CD14-positive monocyte (primary cell): ENCODE data around the gene NKX1-2. TPM values are rescaled to one million over a fixed set of nuclear protein-coding genes. Genes with fewer than 3 reads are reported as not detected.
A peak's percentile ranks its signal among the peaks of the same experiment; 100 is the strongest.

Experiments used
- DNase-seq, 3 donors: peaks; one replicate each; pipeline ENCODE4 v3.0.0-alpha.2; 2011 to 2022
- H2AFZ ChIP-seq: 2 replicates; pipeline ENCODE4 v1.6.0; 2012; ENCODE audit warnings: mild to moderate bottlenecking, low read depth, low read length, inconsistent platforms; ENCODE audit not compliant: insufficient read depth, poor library complexity, severe bottlenecking
- H3K27ac ChIP-seq, 2 donors: 1 replicate in 1 of 2; 2 replicates in 1 of 2; pipeline ENCODE4 v1.5.1; 2012 to 2013; ENCODE audit warnings: low read length in 2 of 2, control low read depth in 1 of 2, inconsistent platforms in 1 of 2, low read depth in 1 of 2, mild to moderate bottlenecking in 1 of 2
- H3K27me3 ChIP-seq, 2 donors: one replicate each; pipeline versions ENCODE4 v1.6.0 to v1.6.1; 2011 to 2013; ENCODE audit warnings: low read length in 2 of 2; ENCODE audit not compliant: control insufficient read depth in 2 of 2, insufficient read depth in 2 of 2
- H3K36me3 ChIP-seq, 2 donors: replicated peaks in 1 of 2; 1 replicate in 1 of 2; 2 replicates in 1 of 2; pipeline versions ENCODE4 v1.5.1 to v1.6.1; 2012 to 2013; ENCODE audit warnings: low read length in 2 of 2, control low read depth in 1 of 2, inconsistent platforms in 1 of 2, mild to moderate bottlenecking in 1 of 2; ENCODE audit not compliant: insufficient read depth in 2 of 2, control insufficient read depth in 1 of 2
- H3K4me1 ChIP-seq, 2 donors: 1 replicate in 1 of 2; 2 replicates in 1 of 2; pipeline versions ENCODE4 v1.5.1 to v1.6.1; 2012 to 2013; ENCODE audit warnings: low read length in 2 of 2, control low read depth in 1 of 2, inconsistent platforms in 1 of 2, mild to moderate bottlenecking in 1 of 2, moderate library complexity in 1 of 2; ENCODE audit not compliant: insufficient read depth in 2 of 2, control insufficient read depth in 1 of 2
- H3K4me2 ChIP-seq: replicated peaks from 2 replicates; pipeline ENCODE3; 2012; ENCODE audit warnings: low read length, moderate library complexity, mild to moderate bottlenecking; ENCODE audit not compliant: poor library complexity, severe bottlenecking; ENCODE audit errors: extremely low read depth
- H3K4me3 ChIP-seq, 3 experiments: fragments of 200-600 bp in 1 of 3; sonication (generic) in 1 of 3; replicated peaks in 1 of 3; 1 replicate in 2 of 3; 2 replicates in 1 of 3; pipeline ENCODE4 v1.5.1; 2011 to 2013; ENCODE audit warnings: low read length in 3 of 3, mild to moderate bottlenecking in 3 of 3, control low read depth in 2 of 3, low read depth in 2 of 3, inconsistent platforms in 1 of 3, moderate library complexity in 1 of 3
- H3K79me2 ChIP-seq: 2 replicates; pipeline ENCODE4 v1.6.0; 2012; ENCODE audit warnings: mild to moderate bottlenecking, control low read depth, inconsistent platforms, low read length, moderate library complexity; ENCODE audit not compliant: insufficient read depth
- H3K9ac ChIP-seq: 2 replicates; pipeline ENCODE4 v1.6.0; 2017; ENCODE audit warnings: low read length, mild to moderate bottlenecking; ENCODE audit not compliant: insufficient read depth, poor library complexity, severe bottlenecking
- H3K9me3 ChIP-seq, 2 donors: replicated peaks in 1 of 2; 1 replicate in 1 of 2; 2 replicates in 1 of 2; pipeline versions ENCODE4 v1.5.1 to v1.6.1; 2012 to 2013; ENCODE audit warnings: low read length in 2 of 2, control low read depth in 1 of 2; ENCODE audit not compliant: control insufficient read depth in 1 of 2, insufficient read depth in 1 of 2
- H4K20me1 ChIP-seq: 2 replicates; pipeline ENCODE4 v1.6.0; 2012; ENCODE audit warnings: mild to moderate bottlenecking, low read length, control low read depth, moderate library complexity; ENCODE audit not compliant: insufficient read depth
- H3K27ac Mint-ChIP-seq, 7 donors: one replicate each; pipeline ENCODE4 v1.8.0; 2020; ENCODE audit warnings: mild to moderate bottlenecking in 7 of 7, mixed read lengths in 7 of 7, moderate library complexity in 6 of 7, inconsistent platforms in 2 of 7
- H3K27me3 Mint-ChIP-seq, 3 donors: one replicate each; pipeline ENCODE4 v1.8.0; 2021 to 2022; ENCODE audit warnings: low read depth in 3 of 3, mild to moderate bottlenecking in 3 of 3, mixed read lengths in 3 of 3, moderate library complexity in 3 of 3, inconsistent platforms in 1 of 3
- H3K36me3 Mint-ChIP-seq, 2 donors: one replicate each; pipeline ENCODE4 v1.8.0; 2020; ENCODE audit warnings: mixed read lengths in 2 of 2, inconsistent platforms in 1 of 2, mild to moderate bottlenecking in 1 of 2
- H3K4me1 Mint-ChIP-seq: one replicate; pipeline ENCODE4 v1.8.0; 2020; ENCODE audit warnings: mild to moderate bottlenecking, mixed read lengths
- H3K4me3 Mint-ChIP-seq, 2 donors: one replicate each; pipeline ENCODE4 v1.8.0; 2020; ENCODE audit warnings: mild to moderate bottlenecking in 2 of 2, mixed read lengths in 2 of 2, moderate library complexity in 1 of 2
- H3K9me3 Mint-ChIP-seq, 7 donors: one replicate each; pipeline ENCODE4 v1.8.0; 2020 to 2022; ENCODE audit warnings: mixed read lengths in 7 of 7, mild to moderate bottlenecking in 6 of 7, moderate library complexity in 6 of 7, inconsistent platforms in 2 of 7
- CTCF ChIP-seq: fragments of 200-600 bp; IDR thresholded peaks from one replicate; pipeline ENCODE4 v1.8.0; 2022; ENCODE audit warnings: antibody characterized with exemption, mild to moderate bottlenecking
- WGBS: methylation state at CpG from one replicate; pipeline ENCODE4 v1.1.5; 2013; ENCODE audit warnings: missing lambda C conversion rate; ENCODE audit not compliant: insufficient coverage; 5-methylcytosine and 5-hydroxymethylcytosine counted together
- intact Hi-C, 2 donors: fragments of 100-400 bp; cut with micrococcal nuclease; formaldehyde crosslinking; loops; one replicate each; pipeline versions ENCODE4 v1.15.0 to v1.15.1; 2023
- polyA plus RNA-seq, 3 donors: library from polyadenylated mRNA; depleted of rRNA in 1 of 3; unstranded in 2 of 3; stranded (reverse) in 1 of 3; fragments of 300-500 nt in 2 of 3; fragments of >200 nt in 1 of 3; fragmentation: Illumina TruSeq in 2 of 3; gene quantifications; 1 replicate in 2 of 3; 2 replicates in 1 of 3; pipeline ENCODE4 v1.2.3, GENCODE V29; 2012 to 2021

The NKX1-2 gene
- polyA plus RNA-seq, 3 donors = not detected

GRCh38 chr10:124419635-124420034 is 30.2 kb downstream of the NKX1-2 start:
- WGBS = 81% methylated on average over 9 of the region's 10 CpGs
- Histone ChIP-seq H3K4me2 (peak overlapping the region; percentile 82), H3K36me3 (no peaks in the 10 kb centered on the region), H2AFZ (peak overlapping the region; percentile 90), H3K27ac (no peak overlapping the region), H3K9me3 (no peaks in the 10 kb centered on the region), H4K20me1 (peaks cover 23% of the 10 kb centered on the region), H3K9ac (no peak overlapping the region), H3K4me3 (no peak overlapping the region), H3K4me1 (peaks cover 13 to 30% of the 10 kb centered on the region in 2 donors), H3K27me3 (peaks cover 9 to 33% of the 10 kb centered on the region in 2 donors), H3K79me2 (peaks cover 35% of the 10 kb centered on the region)
- no peak for TF ChIP-seq CTCF
- H3K27me3 Mint-ChIP-seq = peaks cover 31 to 48% (median 39%) of the 10 kb centered on the region in 3 donors
- peaks cover 0 to 2% (median 0%) of the 10 kb centered on the region in 7 donors for H3K9me3 Mint-ChIP-seq
- H3K4me3 Mint-ChIP-seq = peak overlapping the region; percentile 76 to 86
- no peak overlapping the region for H3K27ac Mint-ChIP-seq
- peaks cover 0 to 2% of the 10 kb centered on the region in 2 donors for H3K36me3 Mint-ChIP-seq
- peaks cover 17% of the 10 kb centered on the region for H3K4me1 Mint-ChIP-seq
- no peak for DNase-seq
- intact Hi-C loops = no loop called here

- Histone ChIP-seq H3K4me1 (peaks cover 14 to 35% of the 10 kb centered on the region in 2 donors), H3K9me3 (no peaks in the 10 kb centered on the region), H3K9ac (peak within 1 kb of the TSS; percentile 82), H3K4me2 (peak within 1 kb of the TSS; percentile 82), H3K79me2 (peaks cover 35% of the 10 kb centered on the region), H3K27me3 (peaks cover 9 to 29% of the 10 kb centered on the region in 2 donors), H3K4me3 (peak within 1 kb of the TSS; percentile 59 to 82 (median 60)), H3K27ac (peak within 1 kb of the TSS; percentile 6 to 76), H2AFZ (peak within 1 kb of the TSS; percentile 90), H4K20me1 (peaks cover 23% of the 10 kb centered on the region), H3K36me3 (no peaks in the 10 kb centered on the region)
- intact Hi-C loops = no loop called here
- TF ChIP-seq CTCF = no peak
- Mint-ChIP-seq H3K27ac (peak within 1 kb of the TSS; percentile 40 to 90 (median 73)), H3K4me3 (peak within 1 kb of the TSS; percentile 84 to 91), H3K4me1 (peaks cover 23% of the 10 kb centered on the region), H3K36me3 (peaks cover 2 to 6% of the 10 kb centered on the region in 2 donors), H3K27me3 (peaks cover 28 to 44% (median 39%) of the 10 kb centered on the region in 3 donors), H3K9me3 (peaks cover 0 to 2% (median 0%) of the 10 kb centered on the region in 7 donors)
- 5% methylated on average over 70 of the region's 70 CpGs for WGBS
- DNase-seq = peak; percentile 92 to 96 (median 93)
These were observed 30.9 kb downstream of the NKX1-2 start, which contains the start of gene OAT for GRCh38 chr10:124418726-124419501. OAT (minus strand) TSS chr10:124418923; CDS start chr10:124412171, 6,752 bp downstream.
